ENCODE data around the gene LRIT1.

The LRIT1 gene

DNA sequence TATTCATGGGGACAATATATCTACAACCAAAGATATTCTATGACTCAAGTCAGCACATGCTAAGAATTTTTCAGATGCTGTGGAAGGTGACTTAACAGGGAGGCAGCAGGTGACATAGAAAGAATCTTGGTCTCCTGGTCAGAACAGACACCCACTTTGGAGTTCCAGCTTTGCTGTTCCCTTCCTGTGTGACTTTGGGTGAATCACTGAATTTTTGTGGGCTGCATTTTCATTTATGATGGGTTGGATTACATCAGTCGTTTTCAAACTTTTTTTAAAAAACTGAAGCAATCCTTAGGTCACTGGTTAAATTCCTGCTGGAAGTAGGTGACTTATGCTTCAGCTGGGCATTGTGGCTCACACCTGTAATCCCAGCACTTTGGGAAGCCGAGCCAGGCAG is 28.4 kb upstream of the LRIT1 start:
- TF ChIP-seq ZNF8 (CRISPR knock-in tag; IDR thresholded peaks at IDR 0.05) (no peak), ESRRG (CRISPR knock-in tag; IDR thresholded peaks at IDR 0.05) (no peak), TCF4 (CRISPR knock-in tag; IDR thresholded peaks at IDR 0.05; ENCODE audit: borderline replicate concordance) (no peak), TOX (CRISPR knock-in tag; IDR thresholded peaks at IDR 0.05; ENCODE audit: borderline replicate concordance) (no peak), OSR1 (CRISPR knock-in tag; IDR thresholded peaks at IDR 0.05) (no peak), ARNTL (CRISPR knock-in tag; IDR thresholded peaks at IDR 0.05; ENCODE audit: borderline replicate concordance, low read depth) (no peak)
- TF ChIP-seq, protein P1, sequence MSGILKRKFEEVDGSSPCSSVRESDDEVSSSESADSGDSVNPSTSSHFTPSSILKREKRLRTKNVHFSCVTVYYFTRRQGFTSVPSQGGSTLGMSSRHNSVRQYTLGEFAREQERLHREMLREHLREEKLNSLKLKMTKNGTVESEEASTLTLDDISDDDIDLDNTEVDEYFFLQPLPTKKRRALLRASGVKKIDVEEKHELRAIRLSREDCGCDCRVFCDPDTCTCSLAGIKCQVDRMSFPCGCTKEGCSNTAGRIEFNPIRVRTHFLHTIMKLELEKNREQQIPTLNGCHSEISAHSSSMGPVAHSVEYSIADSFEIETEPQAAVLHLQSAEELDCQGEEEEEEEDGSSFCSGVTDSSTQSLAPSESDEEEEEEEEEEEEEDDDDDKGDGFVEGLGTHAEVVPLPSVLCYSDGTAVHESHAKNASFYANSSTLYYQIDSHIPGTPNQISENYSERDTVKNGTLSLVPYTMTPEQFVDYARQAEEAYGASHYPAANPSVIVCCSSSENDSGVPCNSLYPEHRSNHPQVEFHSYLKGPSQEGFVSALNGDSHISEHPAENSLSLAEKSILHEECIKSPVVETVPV (CRISPR knock-in tag; IDR thresholded peaks at IDR 0.05) = no peak
- TF ChIP-seq, protein P2, sequence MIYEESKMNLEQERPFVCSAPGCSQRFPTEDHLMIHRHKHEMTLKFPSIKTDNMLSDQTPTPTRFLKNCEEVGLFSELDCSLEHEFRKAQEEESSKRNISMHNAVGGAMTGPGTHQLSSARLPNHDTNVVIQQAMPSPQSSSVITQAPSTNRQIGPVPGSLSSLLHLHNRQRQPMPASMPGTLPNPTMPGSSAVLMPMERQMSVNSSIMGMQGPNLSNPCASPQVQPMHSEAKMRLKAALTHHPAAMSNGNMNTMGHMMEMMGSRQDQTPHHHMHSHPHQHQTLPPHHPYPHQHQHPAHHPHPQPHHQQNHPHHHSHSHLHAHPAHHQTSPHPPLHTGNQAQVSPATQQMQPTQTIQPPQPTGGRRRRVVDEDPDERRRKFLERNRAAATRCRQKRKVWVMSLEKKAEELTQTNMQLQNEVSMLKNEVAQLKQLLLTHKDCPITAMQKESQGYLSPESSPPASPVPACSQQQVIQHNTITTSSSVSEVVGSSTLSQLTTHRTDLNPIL (CRISPR knock-in tag; IDR thresholded peaks at IDR 0.05; ENCODE audit: low read depth) = no peak
- TF ChIP-seq, protein P3, sequence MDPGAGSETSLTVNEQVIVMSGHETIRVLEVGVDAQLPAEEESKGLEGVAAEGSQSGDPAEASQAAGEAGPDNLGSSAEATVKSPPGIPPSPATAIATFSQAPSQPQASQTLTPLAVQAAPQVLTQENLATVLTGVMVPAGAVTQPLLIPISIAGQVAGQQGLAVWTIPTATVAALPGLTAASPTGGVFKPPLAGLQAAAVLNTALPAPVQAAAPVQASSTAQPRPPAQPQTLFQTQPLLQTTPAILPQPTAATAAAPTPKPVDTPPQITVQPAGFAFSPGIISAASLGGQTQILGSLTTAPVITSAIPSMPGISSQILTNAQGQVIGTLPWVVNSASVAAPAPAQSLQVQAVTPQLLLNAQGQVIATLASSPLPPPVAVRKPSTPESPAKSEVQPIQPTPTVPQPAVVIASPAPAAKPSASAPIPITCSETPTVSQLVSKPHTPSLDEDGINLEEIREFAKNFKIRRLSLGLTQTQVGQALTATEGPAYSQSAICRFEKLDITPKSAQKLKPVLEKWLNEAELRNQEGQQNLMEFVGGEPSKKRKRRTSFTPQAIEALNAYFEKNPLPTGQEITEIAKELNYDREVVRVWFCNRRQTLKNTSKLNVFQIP (CRISPR knock-in tag; IDR thresholded peaks at IDR 0.05; ENCODE audit: borderline replicate concordance, low read depth) = no peak
- no peak for ATAC-seq

DNA sequence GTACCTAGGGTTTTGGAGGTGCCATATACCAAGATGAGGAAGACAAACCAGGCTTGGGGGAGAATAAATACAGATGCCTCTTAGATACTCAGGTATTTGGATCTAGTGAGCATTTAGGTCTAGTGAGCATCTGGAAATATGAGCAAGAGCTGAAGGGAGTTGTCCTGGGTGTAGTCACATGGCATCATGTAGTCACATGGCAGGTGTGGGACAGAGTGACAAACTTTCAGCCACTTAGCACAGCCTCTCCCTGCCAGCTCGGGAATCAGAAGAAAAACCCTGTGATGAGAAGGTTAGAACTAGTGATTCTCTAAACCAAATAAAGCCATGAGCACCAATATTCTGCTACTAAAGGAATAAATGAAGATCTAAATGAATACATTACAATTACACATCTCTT is 27.8 kb upstream of the LRIT1 start:
- ATAC-seq = no peak
- no peak for TF ChIP-seq TCF4 (CRISPR knock-in tag; IDR thresholded peaks at IDR 0.05; ENCODE audit: borderline replicate concordance)
- TF ChIP-seq SNAI2 (CRISPR knock-in tag; IDR thresholded peaks at IDR 0.05) = no peak
- TF ChIP-seq ISL1 (CRISPR knock-in tag; IDR thresholded peaks at IDR 0.05) = no peak
- no peak for TF ChIP-seq ZNF70 (CRISPR knock-in tag; IDR thresholded peaks at IDR 0.05)
- no peak for TF ChIP-seq TOX (CRISPR knock-in tag; IDR thresholded peaks at IDR 0.05; ENCODE audit: borderline replicate concordance)
- TF ChIP-seq, protein P2 (CRISPR knock-in tag; IDR thresholded peaks at IDR 0.05; ENCODE audit: low read depth) = no peak
- no peak for TF ChIP-seq BACH2 (CRISPR knock-in tag; IDR thresholded peaks at IDR 0.05; ENCODE audit: borderline replicate concordance)
- TF ChIP-seq, protein P1 (CRISPR knock-in tag; IDR thresholded peaks at IDR 0.05) = no peak
- TF ChIP-seq, protein P4, sequence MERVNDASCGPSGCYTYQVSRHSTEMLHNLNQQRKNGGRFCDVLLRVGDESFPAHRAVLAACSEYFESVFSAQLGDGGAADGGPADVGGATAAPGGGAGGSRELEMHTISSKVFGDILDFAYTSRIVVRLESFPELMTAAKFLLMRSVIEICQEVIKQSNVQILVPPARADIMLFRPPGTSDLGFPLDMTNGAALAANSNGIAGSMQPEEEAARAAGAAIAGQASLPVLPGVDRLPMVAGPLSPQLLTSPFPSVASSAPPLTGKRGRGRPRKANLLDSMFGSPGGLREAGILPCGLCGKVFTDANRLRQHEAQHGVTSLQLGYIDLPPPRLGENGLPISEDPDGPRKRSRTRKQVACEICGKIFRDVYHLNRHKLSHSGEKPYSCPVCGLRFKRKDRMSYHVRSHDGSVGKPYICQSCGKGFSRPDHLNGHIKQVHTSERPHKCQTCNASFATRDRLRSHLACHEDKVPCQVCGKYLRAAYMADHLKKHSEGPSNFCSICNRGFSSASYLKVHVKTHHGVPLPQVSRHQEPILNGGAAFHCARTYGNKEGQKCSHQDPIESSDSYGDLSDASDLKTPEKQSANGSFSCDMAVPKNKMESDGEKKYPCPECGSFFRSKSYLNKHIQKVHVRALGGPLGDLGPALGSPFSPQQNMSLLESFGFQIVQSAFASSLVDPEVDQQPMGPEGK (CRISPR knock-in tag; IDR thresholded peaks at IDR 0.05; ENCODE audit: borderline replicate concordance) = no peak
- TF ChIP-seq ARNTL (CRISPR knock-in tag; IDR thresholded peaks at IDR 0.05; ENCODE audit: borderline replicate concordance, low read depth) = no peak
- TF ChIP-seq, protein P5, sequence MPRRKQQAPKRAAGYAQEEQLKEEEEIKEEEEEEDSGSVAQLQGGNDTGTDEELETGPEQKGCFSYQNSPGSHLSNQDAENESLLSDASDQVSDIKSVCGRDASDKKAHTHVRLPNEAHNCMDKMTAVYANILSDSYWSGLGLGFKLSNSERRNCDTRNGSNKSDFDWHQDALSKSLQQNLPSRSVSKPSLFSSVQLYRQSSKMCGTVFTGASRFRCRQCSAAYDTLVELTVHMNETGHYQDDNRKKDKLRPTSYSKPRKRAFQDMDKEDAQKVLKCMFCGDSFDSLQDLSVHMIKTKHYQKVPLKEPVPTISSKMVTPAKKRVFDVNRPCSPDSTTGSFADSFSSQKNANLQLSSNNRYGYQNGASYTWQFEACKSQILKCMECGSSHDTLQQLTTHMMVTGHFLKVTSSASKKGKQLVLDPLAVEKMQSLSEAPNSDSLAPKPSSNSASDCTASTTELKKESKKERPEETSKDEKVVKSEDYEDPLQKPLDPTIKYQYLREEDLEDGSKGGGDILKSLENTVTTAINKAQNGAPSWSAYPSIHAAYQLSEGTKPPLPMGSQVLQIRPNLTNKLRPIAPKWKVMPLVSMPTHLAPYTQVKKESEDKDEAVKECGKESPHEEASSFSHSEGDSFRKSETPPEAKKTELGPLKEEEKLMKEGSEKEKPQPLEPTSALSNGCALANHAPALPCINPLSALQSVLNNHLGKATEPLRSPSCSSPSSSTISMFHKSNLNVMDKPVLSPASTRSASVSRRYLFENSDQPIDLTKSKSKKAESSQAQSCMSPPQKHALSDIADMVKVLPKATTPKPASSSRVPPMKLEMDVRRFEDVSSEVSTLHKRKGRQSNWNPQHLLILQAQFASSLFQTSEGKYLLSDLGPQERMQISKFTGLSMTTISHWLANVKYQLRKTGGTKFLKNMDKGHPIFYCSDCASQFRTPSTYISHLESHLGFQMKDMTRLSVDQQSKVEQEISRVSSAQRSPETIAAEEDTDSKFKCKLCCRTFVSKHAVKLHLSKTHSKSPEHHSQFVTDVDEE (CRISPR knock-in tag; IDR thresholded peaks at IDR 0.05) = no peak
- TF ChIP-seq RARB (CRISPR knock-in tag; IDR thresholded peaks at IDR 0.05) = no peak
- no peak for TF ChIP-seq ZFP30 (CRISPR knock-in tag; IDR thresholded peaks at IDR 0.05)
- no peak for TF ChIP-seq GLIS3 (CRISPR knock-in tag; IDR thresholded peaks at IDR 0.05)
- TF ChIP-seq, protein P3 (CRISPR knock-in tag; IDR thresholded peaks at IDR 0.05; ENCODE audit: borderline replicate concordance, low read depth) = no peak
- TF ChIP-seq ESRRG (CRISPR knock-in tag; IDR thresholded peaks at IDR 0.05) = no peak
